EL (cell line): ENCODE measurements around the gene ZNF558.
"Not testable (repeated sequence)": the region's sequence is repeated elsewhere in the genome, so short reads cannot be mapped to it uniquely, and the experiment has no call there.

Source experiments
- DNase-seq: peaks from one replicate; pipeline ENCODE4 v3.0.0-alpha.2; 2016

The ZNF558 gene

GRCh38 chr19:8794823-8795222 lies 37.3 kb downstream of the ZNF558 start:
- no peak for DNase-seq

GRCh38 chr19:8773587-8773986 lies 58.5 kb downstream of the ZNF558 start:
- not testable (repeated sequence) for DNase-seq

- not testable (repeated sequence) for DNase-seq
These were observed 62.8 kb downstream of the ZNF558 start for GRCh38 chr19:8769265-8769664.

- not testable (repeated sequence) for DNase-seq
These were observed 64.8 kb downstream of the ZNF558 start for GRCh38 chr19:8767257-8767656.
